ENCODE results near the gene HSBP1L1.
"Not testable (repeated sequence)": the region's sequence is repeated elsewhere in the genome, so short reads cannot be mapped to it uniquely, and the experiment has no call there.

Gene HSBP1L1

GRCh38 chr18:80002468-80002867, 38.0 kb downstream of the HSBP1L1 start:
- TF ChIP-seq CTCF (IDR thresholded peaks at IDR 0.05; ENCODE audit: low read depth, low read length) (no peak), MAX (IDR thresholded peaks at IDR 0.05; ENCODE audit: low read depth, low read length) (no peak)
- DNase-seq (ENCODE audit: low read depth), result no peak

GRCh38 chr18:80004600-80005342, 40.3 kb downstream of the HSBP1L1 start:
- no peak for DNase-seq (ENCODE audit: low read depth)
- no peak for TF ChIP-seq MAX (IDR thresholded peaks at IDR 0.05; ENCODE audit: low read depth, low read length)
- no peak for TF ChIP-seq CTCF (IDR thresholded peaks at IDR 0.05; ENCODE audit: low read depth, low read length)
- TF ChIP-seq MYC (IDR thresholded peaks at IDR 0.05; ENCODE audit: low read depth, low read length), result no peak
- no peak for TF ChIP-seq POLR2A (IDR thresholded peaks at IDR 0.05; ENCODE audit: extremely low read depth, insufficient read length)
- H3K4me3 ChIP-seq (ENCODE audit: low read depth, low read length), result no peak overlapping the region

More at GRCh38 chr18:80002468-80002867, 38.0 kb downstream of the HSBP1L1 start:
- no peak overlapping the region for H3K4me3 ChIP-seq (ENCODE audit: low read depth, low read length)

GRCh38 chr18:80006724-80007123, 42.3 kb downstream of the HSBP1L1 start:
- DNase-seq (ENCODE audit: low read depth), result no peak
- H3K4me3 ChIP-seq (ENCODE audit: low read depth, low read length), result no peak overlapping the region
- TF ChIP-seq CTCF (IDR thresholded peaks at IDR 0.05; ENCODE audit: low read depth, low read length) (no peak), MAX (IDR thresholded peaks at IDR 0.05; ENCODE audit: low read depth, low read length) (no peak), POLR2A (IDR thresholded peaks at IDR 0.05; ENCODE audit: extremely low read depth, insufficient read length) (no peak), MYC (IDR thresholded peaks at IDR 0.05; ENCODE audit: low read depth, low read length) (no peak)

GRCh38 chr18:80009661-80010550, 45.5 kb downstream of the HSBP1L1 start:
- TF ChIP-seq POLR2A (IDR thresholded peaks at IDR 0.05; ENCODE audit: extremely low read depth, insufficient read length), result no peak
- no peak for TF ChIP-seq MYC (IDR thresholded peaks at IDR 0.05; ENCODE audit: low read depth, low read length)
- TF ChIP-seq MAX (IDR thresholded peaks at IDR 0.05; ENCODE audit: low read depth, low read length), result no peak
- no peak for TF ChIP-seq CTCF (IDR thresholded peaks at IDR 0.05; ENCODE audit: low read depth, low read length)
- DNase-seq (ENCODE audit: low read depth), result peak; percentile 27
- H3K4me3 ChIP-seq (ENCODE audit: low read depth, low read length), result no peak overlapping the region

- TF ChIP-seq CTCF (IDR thresholded peaks at IDR 0.05; ENCODE audit: low read depth, low read length), result no peak
- no peak overlapping the region for H3K4me3 ChIP-seq (ENCODE audit: low read depth, low read length)
- DNase-seq (ENCODE audit: low read depth), result no peak
Measured at GRCh38 chr18:80010551-80010906, 46.1 kb downstream of the HSBP1L1 start.

GRCh38 chr18:80011496-80012137, 47.2 kb downstream of the HSBP1L1 start:
- not testable (repeated sequence) for DNase-seq (ENCODE audit: low read depth)

More at GRCh38 chr18:80011496-80012137, 47.2 kb downstream of the HSBP1L1 start:
- not testable (repeated sequence) for H3K4me3 ChIP-seq (ENCODE audit: low read depth, low read length)

Data from NB4 (cell line).